Raji (cell line): ENCODE results near the gene TXK.

Experiments
- POLR2A ChIP-seq: IDR thresholded peaks from 2 replicates; pipeline ENCODE4 v1.6.1; 2011; ENCODE audit warnings: low read depth, low read length, control low read depth; ENCODE audit not compliant: insufficient read depth

Gene TXK

GRCh38 chr4:48134081-48134480 is at the start of gene TXK:
Gene TXK, minus strand, starts transcription at chr4:48134250. Its CDS starts 80 bp downstream, at chr4:48134170.
- TF ChIP-seq POLR2A, result no peak

DNA sequence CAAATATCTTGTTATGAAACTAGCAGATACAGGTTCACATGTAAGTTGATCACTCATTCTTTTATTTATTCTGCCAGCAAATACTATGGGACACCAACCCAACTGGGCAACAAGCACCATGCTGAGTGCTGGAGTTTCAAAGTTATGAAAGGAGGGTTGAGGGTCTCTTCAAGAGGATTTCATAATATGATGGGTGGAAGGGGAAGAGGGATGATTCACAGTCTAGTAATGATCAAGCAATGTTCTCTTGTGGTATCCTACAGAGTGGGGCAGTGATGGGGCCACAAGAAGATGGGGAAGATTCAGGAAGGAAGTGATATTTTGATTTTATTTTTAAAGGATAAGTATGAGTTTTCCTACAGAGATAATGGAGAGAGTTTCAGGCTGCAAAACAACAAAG is 46.2 kb upstream of the TXK start:
- TF ChIP-seq POLR2A, result no peak

DNA sequence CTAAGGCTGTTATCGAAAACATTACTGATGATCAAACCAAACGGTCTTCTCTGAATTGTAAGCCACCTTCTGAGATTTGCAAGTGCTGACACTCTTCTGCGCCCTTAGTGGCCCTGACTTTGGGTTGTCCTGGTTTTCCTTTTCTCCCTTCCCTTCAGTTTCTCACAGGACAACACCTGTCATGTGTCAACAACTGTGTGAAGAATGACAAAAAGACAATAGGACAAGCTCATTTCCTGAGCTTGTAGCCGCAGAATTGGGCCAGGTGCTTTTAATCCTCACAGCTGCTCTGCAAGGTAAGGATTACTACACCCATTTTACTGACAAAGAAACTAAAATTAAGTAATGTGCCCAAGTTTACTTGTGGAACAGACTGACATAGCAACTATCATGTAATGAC is 44.9 kb upstream of the TXK start:
- TF ChIP-seq POLR2A, result no peak

DNA sequence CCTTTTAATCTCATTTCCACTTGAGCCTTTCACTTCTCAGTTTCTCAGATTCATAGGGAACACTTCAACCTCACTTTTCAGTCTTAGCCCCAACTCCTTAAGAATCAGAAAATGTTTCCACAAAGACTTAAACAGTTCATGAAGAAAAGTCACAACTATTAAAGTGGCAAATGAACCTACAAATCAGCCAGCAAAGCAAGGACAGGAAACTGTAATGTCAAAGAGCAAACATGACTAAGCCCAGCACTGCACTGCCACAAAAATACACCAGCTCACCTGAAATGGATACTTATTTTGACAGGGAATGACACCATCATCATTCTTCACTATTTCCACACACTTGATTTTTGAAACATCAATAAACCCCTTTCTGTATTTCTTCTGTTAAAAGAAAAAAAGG is 41.8 kb upstream of the TXK start:
- TF ChIP-seq POLR2A, result no peak

GRCh38 chr4:48175328-48175727 is 41.3 kb upstream of the TXK start:
- TF ChIP-seq POLR2A, result no peak

DNA sequence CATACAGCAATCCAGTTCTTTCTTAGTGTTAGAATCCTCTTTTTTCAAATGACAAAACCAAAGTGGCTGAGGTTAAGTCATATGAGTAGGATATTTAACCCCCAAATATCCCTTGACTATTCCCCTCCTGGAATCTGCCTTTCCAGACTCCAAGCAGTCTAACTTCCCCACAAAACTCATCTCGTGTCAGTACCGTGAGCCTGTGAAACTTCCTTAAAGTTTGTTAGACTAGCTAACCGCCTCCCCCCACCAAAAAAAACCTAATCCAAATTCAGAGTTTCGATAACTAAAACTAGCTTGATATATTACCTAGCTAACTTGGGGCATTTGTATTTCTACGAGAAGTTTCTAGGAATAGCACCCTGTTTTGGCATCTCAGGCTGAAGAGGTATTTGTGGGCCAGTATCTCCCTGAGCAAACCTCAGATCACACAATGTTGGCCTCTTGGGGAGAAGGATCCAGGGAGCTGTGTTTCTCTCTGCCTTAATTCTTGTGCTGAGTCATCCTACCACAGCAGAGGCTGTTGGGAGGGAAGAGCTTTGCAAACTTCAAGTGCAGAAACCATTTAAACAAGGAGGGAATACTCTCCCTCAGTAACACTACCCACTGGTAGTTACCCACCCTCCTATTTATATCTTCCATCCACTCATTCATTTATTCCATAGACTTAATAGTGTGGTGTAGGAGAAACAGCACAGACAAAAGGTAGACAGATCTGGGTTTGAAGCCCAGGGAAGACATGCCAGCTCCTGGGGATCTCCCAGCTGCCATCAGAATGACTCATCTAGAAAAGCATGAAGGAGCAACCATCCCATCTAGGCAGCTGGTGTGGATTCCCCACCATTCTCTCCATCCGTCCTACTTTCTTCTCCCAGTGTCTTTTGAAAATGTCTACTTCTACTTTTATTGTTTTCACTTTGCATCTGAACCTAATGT is 39.3 kb upstream of the TXK start:
- no peak for TF ChIP-seq POLR2A

DNA sequence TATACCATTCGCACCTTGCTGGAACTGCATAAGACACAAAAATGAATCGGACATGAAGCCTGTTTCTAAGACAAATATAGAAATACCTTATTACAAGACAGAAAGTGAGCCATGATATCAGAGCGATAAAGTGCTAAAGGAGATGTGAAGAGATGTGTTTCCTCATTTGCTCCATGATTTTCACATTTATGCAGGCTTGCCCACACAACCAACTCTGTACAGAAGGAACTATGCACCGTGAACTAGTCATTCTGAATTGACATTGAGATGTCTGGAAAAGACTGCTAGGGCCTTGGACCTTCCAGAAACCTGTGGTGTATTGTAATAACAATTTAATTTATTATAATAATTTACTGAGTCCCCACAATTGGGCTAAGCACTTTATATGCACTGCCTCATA is 38.6 kb upstream of the TXK start:
- TF ChIP-seq POLR2A, result no peak

DNA sequence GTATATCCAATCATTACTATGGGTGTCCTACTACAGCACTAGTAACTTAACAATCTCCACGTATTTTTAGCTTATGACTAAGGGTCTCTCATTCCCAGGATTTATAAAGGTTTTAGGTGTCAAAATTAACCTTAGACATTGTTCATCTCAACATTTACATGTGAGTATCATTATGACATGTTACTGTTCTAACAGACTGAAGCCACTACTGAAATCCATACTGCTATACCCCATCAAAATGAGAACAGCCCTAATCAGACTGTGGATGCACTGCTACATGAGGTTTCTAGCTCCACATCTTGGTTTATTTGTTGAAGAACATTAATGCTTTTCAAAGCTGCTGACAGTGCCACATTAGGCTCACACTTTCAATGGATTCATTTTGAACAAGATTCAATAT is 35.6 kb upstream of the TXK start:
- TF ChIP-seq POLR2A, result no peak

- no peak for TF ChIP-seq POLR2A
These were observed 33.7 kb upstream of the TXK start for GRCh38 chr4:48167538-48168263.

GRCh38 chr4:48163746-48164145 is 29.7 kb upstream of the TXK start:
- no peak for TF ChIP-seq POLR2A

GRCh38 chr4:48162162-48162561 is 28.1 kb upstream of the TXK start:
- no peak for TF ChIP-seq POLR2A

DNA sequence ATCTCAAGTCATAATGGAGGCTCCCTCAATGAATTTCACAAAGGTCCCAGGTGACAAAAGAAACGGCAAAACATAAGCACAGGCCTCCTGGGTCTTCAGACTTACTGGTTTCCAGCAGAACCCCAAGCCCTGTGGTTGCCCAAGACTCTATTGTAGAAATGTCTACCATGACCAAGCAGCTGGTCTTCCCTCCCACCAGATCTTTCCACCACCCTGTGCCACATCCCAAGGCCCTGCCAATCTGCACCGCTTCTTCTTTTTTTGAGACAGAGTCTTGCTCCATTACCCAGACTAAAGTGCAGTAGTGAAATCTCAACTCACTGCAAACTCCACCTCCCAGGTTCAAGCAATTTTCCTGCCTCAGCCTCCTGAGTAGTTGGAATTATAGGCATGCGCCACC is 23.2 kb upstream of the TXK start:
- no peak for TF ChIP-seq POLR2A

GRCh38 chr4:48156423-48156822 is 22.4 kb upstream of the TXK start:
- no peak for TF ChIP-seq POLR2A

DNA sequence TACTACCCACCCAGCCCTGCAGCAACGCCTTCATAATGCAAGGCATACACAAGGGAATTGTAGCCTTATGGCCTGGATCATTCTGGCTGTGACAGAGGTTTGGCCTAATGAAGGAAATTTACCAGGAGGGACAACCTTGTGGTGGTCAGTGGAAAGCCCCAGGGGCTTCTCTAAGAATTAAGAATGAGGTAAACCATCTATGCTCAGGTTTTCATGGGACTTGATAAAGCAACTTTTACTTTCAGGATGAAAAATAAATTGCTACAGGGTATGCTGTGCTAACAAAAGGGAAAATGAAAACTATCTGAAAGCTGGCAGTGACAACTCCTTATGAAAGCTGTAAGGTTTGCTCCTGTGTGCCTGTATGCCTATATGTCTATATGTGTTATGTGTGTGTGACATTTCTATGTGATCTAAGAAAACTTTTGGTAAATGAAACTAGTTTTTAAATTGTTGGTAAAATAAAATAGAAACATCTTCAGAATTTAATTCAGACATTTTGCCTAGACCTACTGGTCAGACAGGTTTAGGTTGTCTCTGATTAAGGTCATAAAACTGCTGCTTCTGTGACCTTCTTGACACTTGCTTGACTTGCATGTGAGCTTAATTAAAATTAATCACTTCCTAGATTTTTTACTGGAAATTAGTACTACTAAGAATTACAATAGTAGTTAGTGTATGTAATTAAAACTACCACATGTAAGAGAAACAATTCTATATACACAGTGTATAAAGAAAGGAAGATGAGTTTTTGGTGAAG is 19.9 kb upstream of the TXK start:
- no peak for TF ChIP-seq POLR2A

DNA sequence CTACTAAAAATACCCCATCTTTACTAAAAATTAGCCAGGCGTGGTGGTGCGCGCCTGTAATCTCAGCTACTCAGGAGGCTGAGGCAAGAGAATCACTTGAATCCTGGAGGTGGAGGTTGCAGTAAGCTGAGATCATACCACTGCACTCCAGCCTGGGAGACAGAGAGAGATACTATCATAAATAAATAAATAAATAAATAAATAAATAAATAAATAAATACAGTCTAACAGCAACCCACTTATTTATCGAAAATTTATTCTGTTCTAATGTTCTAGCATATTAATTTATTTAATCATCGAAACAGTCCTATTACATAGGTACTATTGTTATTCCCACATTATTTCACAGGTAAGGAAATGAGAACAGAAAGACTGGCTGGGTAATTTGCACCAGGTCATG is 18.2 kb upstream of the TXK start:
- TF ChIP-seq POLR2A, result no peak

- no peak for TF ChIP-seq POLR2A
These were observed 15.8 kb upstream of the TXK start for GRCh38 chr4:48149827-48150370.

DNA sequence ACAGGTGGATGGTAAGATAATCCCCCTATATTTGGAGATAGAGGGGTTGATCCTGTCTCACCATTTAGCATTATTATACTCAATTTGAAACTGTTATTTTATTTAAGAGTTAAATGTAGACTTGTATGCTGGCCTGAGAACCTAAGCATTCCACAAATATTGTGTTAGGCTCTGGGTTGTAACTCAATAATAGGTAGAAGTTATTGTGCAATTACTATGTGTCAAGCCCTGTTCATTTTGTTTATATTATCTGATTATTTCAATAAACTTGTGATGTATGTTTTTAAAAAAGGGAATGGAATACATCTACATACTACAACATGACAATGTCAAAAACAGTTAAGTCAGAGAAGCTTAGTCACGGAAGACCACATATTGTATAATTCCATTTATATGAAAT is 13.6 kb upstream of the TXK start:
- TF ChIP-seq POLR2A, result no peak
